Activated T-helper 1 cell treated with Interleukin-2 at 50 U/mL for 16 hours (primary cell): Measurements from ENCODE around the gene C21orf91.

Source experiments
- DNase-seq: peaks from one replicate; pipeline ENCODE4 v3.0.0-alpha.2; 2020; ENCODE audit warnings: low read depth

C21orf91 gene

DNA sequence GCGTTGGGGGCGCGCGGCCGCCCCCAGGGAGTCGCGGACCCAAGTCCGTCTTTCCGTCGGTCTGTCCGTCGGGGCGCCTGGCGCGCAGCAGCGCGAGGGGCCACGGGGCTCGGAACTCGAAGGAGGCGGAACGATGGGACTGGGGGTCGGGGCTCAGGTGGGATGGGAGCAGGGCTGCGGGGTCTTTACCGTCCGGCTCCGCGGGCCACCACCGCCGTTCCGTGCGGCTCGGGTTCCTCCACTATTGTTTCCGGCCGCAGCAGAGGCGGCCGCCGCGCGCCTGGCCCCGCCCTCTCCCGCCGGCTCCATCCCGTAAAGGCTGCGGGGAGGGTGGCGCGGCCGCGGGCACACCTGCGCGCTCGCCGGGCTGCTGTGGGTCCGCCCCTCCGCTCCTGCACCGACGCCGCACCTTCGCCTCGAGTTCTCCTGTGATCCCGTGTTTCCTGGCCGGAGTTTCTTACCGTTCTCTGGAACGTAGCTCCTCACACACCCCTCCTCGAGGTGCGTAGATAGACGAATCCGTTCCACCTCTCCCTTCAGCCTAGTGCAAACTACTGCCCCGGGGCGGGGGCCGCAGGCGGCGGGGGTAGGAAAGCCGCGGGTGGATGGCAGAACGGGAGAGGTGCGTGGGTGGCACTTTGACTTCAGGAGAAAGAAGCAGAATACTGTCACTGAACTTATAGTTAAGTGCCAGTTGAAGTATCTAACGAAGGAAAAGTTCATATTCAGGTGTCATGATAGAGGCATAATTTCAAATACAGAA is at the start of gene C21orf91:
Gene C21orf91, minus strand, starts transcription at position 243 of the 763 bp plus-strand sequence. CDS start 1,038 bp downstream, outside the sequence.
- peak; percentile 82 for DNase-seq

DNA sequence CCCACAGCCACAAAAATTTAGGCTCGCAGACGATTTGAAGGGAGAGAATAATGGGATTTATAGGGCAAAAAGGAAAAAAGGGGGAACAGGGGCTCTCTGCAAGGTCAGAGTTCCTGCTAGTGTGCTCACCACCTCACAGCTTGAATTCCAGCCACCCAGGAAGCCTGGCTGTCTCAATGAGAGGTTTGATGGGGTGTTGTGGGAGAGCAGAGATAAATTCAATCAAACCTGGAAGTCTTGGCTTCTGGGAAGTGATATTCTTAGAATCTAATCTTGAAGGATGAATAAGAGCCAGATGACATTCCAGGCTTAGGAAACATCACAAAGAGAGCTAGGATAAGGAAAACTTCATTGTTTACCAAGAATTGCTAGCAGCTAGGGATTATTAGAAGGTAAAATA is 47.4 kb upstream of the C21orf91 start:
- DNase-seq = no peak

DNA sequence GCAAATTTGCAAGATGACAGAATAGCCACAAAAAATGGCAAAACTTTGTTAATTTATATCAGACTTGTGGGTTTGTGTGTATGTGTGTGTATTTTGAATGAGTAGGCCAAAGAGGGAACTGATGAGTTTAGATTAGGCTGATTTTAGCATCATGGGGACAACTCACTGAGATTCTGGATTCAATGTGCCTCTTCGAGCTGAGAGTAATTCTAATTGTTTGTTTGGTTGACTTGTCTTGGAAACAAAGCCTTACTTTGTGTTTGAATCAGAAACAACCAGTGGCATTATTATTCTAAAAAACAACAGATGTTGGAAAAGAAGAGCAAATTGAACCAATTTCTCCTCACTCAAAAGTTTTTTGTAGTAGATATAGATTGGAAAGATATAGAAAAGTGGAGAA is 40.5 kb upstream of the C21orf91 start:
- no peak for DNase-seq

DNA sequence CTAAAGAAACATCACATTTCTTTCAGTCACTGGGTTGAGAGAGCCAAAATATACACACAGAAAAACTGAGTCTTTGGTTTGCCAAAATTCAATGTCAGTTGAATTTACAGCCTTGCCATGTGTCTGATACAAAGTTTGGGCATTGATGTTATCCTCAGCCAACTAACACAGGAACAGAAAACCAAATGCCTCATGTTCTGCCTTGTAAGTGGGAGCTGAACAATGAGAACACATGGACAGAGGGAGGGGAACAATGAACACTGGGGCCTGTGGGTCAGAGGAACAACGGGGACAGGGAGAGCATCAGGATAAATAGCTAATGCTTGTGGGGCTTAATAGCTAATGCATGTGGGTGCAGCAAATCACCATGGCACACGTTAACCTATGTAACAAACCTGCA is 39.6 kb upstream of the C21orf91 start:
- DNase-seq = no peak

DNA sequence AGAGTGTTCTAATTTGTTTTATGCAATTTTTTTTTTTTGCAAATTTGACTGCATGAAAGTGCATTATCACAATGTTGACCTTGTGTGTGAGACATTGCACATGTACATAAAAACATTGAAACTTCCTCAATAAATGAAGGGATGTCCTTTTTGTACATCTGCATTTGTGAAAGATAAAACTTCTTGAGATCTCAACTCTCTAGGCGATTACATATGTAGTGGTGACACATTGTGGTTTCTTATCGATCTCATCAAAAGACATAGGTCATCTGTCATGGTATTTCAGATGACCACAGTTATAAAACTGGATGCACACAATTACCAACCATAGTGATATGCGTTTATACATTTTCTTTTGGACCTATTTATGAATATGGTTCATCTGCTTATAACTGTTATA is 35.6 kb upstream of the C21orf91 start:
- no peak for DNase-seq

DNA sequence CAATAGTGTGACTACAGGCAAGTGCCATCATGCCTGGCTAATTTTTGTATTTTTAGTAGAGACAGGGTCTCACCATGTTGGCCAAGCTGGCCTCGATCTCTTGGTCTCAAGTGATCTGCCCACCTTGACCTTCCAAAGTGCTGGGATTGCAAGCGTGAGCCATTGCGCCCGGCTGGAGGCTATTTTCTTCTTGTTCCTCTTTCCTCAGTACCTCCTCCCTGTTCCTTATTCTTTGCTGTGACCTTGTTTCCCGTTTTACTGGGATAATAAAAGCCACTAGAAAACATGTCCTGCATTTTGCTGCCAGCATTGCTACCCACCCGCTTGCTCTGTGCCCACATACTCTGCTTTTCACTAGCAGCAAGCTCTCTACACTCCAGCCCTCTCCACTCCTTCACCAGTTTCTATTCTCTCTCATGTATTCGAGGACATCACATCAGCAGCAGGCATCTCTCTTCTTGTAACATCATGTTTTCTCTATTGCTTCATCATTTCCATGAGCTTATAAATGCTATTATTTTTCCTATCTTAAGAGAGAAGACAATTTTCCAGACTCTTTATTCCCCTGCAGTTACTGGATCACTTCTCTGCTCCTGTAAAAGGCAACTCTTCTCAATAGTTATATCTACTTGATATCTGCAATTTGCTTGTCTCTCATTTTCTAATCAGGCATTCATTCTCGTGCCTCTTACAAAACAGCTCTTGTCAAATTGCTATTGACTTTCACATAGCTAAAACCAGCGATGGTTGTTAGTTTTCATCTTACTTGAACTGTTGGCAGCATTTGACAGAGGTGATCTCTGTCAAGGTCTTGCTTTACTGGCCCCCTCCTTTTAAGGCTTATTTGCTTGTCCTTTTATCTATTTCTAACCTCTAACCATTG is 34.5 kb upstream of the C21orf91 start:
- DNase-seq = no peak

DNA sequence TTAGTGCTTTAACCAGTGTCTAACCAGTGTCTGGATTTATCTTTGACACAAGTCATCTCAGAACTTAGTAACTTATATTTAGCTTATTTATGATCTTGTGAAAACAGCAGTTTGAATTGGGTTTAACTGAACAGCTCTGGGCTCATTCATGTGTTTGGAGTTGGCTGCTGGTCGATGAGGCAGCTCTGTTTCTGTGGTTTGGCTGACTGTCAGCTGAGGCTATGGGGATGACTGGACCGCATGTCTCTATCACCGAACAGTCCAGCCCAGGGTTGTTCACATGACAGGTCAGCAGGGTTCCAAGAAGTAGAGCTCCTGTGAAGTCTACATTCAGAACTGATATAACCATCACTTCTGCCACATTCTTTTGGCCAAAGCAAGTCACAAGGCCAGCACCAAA is 29.1 kb upstream of the C21orf91 start:
- DNase-seq = no peak

DNA sequence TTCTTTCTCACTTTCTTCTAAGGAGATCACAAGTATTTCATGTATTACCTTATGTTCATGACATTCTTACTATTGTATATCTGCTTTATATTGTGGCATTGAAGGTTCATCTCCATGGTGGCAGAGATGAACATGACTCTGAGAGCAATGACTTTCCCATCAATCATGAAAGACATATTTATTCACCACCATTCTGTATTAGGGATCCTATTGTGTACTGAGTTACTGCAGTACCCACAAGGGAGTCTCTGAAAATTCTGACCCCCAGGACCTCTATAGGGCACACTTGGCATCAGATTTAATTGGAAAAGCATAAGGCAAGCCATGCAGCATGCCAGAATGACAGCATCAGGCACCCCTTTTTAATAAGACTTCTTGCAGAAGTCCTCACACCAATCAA is 21.9 kb upstream of the C21orf91 start:
- DNase-seq = no peak

DNA sequence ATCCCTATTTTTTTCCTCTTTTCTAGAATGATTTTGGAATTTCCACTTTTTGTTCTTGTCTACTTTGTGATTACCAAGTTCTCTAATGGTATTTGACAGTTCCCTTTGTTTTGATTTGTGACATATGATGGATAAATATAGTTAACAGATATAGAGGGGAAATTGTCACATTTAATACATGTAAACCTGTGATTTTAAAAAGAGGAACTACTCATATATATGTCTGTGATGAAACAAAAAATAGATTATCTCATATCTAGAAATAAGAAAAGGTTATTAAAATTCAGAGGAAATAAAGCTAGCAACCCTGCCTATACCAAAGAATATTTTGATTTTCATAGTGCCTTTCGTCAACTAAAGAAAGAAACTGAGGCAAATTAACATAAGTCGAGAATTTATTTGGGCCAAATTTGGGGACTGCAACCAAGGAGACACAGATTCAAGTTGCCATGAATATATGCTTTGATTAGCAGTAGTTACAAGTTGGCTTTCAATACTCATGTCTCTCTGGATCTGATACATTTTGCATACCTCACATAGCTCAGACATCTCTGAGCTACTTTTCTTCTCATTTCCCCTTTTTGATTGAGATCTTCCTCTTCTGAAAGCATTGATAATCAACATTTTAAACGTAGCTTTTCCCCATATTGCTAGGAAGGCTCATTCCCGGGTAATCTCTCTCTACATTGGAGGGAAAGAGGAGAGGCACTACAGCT is 15.6 kb upstream of the C21orf91 start:
- DNase-seq = no peak

DNA sequence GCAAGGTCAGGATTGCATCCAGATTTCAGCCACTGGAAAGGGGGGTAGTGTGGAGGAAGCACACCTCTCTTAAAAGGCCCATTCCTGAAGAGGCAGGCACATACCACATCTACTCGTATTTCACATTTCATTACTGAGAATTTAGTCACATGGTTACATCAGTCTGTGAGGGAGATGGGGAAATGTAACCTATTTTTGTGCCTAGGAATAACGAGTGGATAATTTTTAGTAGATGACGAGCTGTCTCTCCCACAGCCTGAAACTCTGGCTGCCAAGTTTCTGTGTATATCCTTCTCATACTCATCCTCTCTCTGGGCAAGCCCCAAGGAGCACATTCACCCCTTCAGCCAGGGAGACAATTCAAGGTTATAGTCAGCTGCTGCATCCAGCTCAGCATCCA is 10.3 kb upstream of the C21orf91 start:
- DNase-seq = no peak

DNA sequence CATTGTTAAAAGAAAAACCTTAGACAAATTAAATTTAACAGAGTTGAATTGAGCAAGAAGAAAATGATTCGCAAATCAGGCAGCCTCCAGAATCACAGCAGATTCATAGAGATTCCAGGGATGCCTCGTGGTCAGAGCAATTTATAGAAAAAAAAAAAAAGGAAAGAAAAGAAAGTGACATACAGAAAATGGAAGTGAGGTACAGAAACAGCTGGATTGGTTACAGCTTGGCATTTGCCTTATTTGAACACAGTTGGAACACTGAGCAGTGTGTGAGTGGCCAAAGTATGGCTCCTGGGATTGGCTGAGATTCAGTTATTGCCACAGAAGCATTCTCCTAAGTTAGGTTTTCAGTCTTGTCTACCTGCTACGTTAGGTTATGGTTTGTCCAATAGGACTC is 9.1 kb upstream of the C21orf91 start:
- DNase-seq = no peak

DNA sequence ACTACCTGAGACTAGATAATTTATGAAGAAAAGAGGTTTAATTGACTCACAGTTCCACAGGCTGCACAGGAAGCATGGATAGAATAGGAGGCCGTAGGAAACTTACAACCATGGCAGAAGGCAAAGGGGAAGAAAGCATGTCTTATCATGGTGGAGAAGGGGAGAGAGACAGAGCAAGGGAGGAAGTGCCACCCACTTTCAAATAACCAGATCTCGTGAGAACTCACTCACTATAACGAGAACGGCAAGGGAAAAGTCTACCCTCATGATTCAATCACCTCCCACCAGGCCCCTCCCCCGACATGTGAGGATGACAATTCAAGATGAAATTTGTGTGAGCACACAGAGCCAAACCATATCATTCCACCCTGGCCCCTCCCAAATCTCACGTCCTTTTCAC is 4.7 kb upstream of the C21orf91 start:
- no peak for DNase-seq

DNA sequence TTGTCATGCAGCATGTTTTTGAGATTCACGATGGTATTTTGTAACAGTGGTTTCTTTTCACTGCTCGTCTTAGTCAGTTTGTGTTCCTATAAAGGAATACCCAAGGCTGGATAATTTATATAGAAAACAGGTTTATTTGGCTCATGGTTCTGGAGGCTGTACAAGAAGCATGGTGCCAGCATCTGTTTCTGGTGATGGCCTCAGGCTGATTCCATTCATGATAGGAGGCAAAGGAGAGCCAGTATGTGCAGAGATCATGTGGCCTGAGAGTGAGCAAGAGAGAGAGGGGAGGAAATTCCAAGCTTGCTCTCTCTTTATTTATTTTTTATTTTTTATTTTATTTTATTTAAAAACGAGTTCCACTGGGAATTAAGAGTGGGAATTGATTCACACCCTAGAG is 2.0 kb upstream of the C21orf91 start:
- DNase-seq = no peak

DNA sequence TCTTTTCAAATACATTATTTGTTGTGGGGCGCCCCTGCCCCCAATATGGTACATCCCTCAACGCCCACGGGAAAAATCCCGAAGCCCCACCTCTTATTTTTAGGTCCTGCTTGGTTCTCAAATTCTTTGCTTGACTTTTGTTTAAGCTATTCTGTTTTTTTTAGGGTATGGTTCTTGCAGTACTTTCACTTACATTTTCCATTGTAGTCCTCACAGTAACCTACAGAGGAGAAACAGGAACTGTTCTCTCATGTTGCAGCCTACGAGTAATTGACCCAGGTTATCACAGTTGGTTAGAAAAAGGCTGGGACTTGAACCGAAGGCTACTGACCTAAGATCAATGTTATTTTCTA is 697 bp upstream of the C21orf91 start:
- DNase-seq = no peak

DNA sequence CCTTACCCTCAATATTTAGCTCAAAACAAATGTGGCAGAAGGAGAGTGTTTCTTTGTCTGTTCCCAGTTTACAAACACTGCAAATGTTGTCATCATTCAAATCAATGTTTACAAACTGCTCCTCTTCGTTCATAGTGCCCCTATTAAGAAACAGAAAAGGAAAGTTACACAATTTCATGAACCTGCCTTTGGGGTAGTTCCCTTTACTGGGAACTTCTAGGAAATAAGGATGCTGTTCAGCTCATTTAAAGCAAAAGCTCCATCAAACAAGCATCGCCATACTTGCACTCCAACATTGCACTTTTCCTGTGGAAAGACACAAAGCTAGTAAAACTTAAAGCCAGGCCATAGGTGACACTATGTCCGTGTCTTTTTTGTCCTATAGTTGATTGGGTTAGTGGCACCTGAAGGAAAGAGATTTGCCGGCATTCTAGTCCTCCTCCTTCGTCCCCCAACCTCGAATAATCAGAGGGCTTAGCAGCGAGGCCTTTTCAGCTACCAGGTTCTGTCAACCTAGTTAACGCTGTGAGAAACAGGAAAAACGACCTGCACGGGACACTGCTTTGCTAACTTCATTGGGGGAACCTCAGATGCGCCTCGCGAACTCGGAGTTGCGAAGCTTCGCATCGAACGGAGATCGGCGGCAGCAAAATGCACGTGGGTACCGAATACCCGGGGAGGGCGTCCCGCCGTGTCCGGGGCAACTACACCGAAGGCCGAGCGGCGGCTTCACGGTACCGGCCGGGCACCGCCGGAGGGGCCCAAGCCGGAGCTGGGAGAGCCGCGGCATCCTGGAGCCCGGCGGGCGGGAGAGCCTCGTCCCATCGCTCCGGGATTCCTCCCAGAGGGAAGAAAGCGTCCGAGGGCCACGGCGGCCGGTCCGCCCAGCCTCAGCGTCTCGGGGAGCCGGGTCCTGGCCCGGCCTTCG is 706 bp downstream of the C21orf91 start:
- peak; percentile 40 for DNase-seq

DNA sequence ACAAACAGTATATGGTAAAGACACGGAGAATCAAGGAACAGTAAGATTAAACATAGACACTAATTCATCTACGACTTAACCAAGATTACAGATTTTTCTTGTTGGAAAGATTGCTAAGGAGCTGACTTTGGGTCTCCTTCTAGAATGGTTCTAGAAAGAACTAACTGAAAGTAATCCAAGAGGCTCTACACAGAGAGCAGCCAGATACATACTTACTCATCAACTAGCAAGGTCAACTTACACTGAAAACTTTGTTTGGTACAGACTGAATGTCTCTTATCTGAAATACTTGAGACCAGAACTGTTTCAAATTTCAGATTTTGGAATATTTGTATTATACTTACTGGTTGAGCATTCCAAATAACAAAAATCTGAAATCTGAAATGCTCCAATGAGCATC is 5.8 kb downstream of the C21orf91 start:
- DNase-seq = no peak

DNA sequence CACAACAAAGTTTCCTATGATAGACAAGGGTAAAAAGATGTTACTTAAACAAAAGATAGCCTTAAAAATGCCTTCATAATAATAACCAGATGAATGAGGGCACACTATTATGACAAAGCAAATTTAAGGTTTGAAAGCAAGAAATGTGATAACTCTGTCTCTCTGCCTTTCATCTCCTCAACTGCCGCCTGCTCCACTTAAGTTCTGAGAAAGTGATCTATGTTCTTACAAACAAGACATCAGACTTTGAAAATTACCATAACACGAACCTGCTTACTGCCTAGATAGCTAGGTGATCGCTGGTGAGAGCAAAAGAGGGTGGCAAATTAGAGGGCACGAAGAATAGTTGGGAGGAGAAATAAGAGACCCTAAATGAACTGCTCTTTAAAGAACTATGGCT is 13.2 kb downstream of the C21orf91 start:
- DNase-seq = no peak

DNA sequence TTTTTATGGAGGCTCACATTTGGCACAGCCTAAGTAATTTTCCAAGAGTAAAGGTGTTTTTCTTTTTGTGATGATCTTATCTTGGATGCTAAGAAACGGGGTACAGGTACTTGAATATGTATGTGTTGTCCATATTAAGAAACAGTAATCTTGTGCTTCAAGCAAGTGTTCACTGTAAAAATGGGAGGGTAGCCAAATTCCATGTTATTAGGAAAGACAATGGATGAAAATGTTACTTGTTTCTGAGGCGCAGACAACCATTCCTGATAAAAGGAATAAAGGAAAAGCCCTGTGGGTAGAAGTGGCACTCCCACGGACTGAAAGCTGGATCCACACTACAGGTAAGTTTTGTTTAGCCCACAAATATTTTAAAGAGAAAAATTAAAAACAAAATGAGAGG is 15.6 kb downstream of the C21orf91 start:
- no peak for DNase-seq

DNA sequence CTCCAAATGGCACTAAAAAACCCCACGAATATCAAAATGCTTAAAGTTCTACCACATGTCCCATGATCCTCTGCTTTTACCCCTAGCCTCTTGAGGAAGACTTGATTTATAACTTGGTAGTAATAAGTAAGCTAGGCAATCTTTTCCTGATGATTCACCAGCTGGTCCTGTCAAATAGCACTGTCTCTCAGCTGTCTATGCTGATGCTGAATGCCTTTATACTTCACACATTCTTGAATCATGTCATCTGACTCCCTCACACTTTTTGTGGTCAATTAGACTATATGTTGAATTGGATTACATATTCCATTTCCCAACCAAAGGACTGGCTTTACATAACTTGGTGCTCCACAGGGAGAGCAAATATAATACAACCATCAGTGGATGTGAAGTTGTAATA is 16.6 kb downstream of the C21orf91 start:
- no peak for DNase-seq

DNA sequence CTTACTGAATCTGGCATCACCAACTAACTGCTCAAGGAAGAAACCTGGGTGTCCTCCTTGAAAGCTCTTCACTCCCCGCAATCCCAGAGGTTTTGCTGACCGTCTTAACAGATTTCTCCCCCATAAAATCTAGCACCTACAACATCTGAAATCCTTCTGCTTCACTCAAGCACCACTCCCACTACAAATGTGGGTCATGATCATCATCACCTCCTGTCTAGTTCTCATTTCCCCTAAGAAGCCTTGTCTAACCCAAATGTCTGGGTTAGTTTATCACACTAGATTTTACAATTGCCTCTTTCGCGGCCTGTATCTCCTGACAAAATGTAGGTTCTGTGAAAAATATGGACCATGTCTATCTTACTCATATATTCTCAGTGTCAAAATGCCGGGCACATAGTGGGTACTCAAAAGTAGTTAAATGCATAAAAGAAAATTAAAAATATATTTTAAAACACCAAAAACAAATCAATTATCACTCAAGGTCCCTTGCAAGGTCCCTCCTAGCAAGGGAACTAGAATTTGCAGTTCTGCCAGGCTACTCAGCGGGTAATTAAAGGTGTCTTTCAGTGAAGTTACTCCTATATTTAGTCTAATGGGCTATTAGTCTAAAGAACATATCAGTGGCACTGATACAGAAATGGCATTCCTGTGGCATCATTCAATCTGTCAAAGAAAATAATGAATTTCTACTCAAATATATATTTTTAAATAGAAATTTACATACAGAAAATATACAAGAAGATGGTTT is 19.6 kb downstream of the C21orf91 start:
- DNase-seq = no peak

DNA sequence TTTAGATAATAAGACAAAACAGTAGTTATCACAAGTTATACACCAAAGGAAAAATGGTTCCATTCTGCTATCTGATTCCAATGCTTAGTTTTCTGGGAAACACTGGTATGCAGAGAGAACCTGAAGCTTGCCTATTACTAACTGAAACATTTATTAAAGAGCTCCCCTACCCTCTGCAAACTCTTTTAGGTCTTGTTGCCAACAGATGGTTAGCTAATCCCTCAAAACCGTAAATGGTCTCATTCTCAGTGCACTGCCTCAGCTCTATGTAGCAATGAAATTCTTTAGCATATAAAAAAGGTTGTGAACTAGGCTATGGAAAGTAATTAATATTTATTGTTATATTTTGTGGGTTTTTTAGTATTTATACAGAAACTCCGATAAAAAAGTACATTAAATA is 20.4 kb downstream of the C21orf91 start:
- DNase-seq = no peak
